ENCODE data around the gene COL26A1.
A peak's percentile ranks its signal among the peaks of the same experiment; 100 is the strongest.

DNA sequence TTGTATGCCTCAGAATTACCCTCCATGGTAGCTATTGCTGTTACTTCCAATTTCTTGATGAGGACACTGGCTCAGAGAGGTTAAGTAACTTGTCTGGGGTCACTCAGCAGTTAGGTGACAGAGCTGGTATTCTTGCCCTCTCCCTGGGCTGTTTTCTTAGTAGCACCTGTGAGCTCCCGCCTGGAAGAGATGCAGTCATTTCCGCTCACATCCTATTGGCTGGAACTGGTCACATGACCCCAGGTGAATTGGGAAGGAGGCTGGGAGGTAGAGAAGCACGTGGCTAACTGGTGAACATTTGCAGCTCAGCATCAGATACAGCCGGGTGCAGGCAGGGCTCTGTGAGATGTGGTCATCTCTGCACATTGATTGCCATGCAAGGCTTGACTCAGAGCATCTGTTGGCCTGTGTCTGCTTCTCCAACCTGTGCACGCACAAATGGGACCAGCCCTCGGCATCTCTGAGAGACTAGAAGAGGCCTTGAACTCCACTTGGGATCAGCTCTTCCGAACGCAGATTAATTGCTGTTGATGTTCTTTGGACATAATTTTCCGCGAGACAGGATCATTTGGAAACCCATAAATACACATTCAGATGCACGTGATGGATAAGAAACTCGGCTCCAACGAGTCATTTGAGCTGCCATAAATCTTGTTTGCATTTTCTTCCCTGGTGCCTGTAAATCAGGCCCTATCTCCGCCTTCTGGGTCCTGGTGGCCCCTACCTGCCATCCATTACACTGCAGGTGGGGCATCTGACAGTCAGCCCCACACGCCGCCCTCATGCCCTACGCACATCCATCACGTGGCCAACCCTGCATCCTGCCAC is 223.6 kb downstream of the COL26A1 start:
- TF ChIP-seq, protein P1, sequence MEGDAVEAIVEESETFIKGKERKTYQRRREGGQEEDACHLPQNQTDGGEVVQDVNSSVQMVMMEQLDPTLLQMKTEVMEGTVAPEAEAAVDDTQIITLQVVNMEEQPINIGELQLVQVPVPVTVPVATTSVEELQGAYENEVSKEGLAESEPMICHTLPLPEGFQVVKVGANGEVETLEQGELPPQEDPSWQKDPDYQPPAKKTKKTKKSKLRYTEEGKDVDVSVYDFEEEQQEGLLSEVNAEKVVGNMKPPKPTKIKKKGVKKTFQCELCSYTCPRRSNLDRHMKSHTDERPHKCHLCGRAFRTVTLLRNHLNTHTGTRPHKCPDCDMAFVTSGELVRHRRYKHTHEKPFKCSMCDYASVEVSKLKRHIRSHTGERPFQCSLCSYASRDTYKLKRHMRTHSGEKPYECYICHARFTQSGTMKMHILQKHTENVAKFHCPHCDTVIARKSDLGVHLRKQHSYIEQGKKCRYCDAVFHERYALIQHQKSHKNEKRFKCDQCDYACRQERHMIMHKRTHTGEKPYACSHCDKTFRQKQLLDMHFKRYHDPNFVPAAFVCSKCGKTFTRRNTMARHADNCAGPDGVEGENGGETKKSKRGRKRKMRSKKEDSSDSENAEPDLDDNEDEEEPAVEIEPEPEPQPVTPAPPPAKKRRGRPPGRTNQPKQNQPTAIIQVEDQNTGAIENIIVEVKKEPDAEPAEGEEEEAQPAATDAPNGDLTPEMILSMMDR (IDR thresholded peaks at IDR 0.05): peak in 2 of 5 experiments; percentile 47 to 55
- TF ChIP-seq POLR2AphosphoS5 (IDR thresholded peaks at IDR 0.05): no peak

Data from transverse colon (tissue), 4 donors.